ENCODE data around the gene ARFGAP2.

ARFGAP2 gene

DNA sequence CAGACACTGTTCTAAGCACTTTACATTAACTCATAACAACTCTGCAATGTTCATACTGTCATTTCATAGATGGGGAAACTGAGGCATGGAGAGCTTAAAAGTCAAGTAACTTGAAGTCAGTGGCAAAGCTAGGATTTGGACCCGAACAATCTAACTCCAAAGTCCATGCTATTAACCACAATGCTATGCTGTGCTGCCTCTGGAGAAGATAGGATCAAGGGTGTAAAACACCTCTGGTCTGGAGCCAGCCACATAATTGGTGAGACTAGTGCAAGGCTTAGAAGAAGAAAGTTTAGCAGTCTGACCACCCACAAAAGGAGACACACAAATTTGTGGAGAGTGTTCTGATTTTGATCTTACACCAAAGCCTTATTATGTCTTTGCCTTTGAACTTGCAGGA, 43.7 kb downstream of the ARFGAP2 start:
- TF ChIP-seq, protein P1, sequence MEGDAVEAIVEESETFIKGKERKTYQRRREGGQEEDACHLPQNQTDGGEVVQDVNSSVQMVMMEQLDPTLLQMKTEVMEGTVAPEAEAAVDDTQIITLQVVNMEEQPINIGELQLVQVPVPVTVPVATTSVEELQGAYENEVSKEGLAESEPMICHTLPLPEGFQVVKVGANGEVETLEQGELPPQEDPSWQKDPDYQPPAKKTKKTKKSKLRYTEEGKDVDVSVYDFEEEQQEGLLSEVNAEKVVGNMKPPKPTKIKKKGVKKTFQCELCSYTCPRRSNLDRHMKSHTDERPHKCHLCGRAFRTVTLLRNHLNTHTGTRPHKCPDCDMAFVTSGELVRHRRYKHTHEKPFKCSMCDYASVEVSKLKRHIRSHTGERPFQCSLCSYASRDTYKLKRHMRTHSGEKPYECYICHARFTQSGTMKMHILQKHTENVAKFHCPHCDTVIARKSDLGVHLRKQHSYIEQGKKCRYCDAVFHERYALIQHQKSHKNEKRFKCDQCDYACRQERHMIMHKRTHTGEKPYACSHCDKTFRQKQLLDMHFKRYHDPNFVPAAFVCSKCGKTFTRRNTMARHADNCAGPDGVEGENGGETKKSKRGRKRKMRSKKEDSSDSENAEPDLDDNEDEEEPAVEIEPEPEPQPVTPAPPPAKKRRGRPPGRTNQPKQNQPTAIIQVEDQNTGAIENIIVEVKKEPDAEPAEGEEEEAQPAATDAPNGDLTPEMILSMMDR (IDR thresholded peaks at IDR 0.05; ENCODE audit: borderline replicate concordance, extremely low read depth, low read length, poor library complexity, severe bottlenecking): no peak
- TF ChIP-seq EZH2 (IDR thresholded peaks at IDR 0.05; ENCODE audit: borderline replicate concordance, low read depth, low read length, severe bottlenecking): no peak
- no peak overlapping the region for H3K4me3 ChIP-seq (ENCODE audit: low read depth in 1 of 2, low read length in 2 of 2)
- H3K79me2 ChIP-seq (ENCODE audit: insufficient read depth, low read length): no peaks in the 10 kb centered on the region
- H3K36me3 ChIP-seq (ENCODE audit: insufficient read depth, low read length): peaks cover 8% of the 10 kb centered on the region; the same call in 1 of the 2 replicates
- ATAC-seq (ENCODE audit: insufficient read depth, low read depth): no peak
- no peaks in the 10 kb centered on the region for H3K4me1 ChIP-seq (ENCODE audit: insufficient read depth, low read length)
- H3K9ac ChIP-seq (ENCODE audit: low read depth, low read length): no peak overlapping the region
- H3K4me2 ChIP-seq (ENCODE audit: insufficient read depth, low read length): no peak overlapping the region
- H4K20me1 ChIP-seq (ENCODE audit: insufficient read depth, low read length): no peaks in the 10 kb centered on the region
- H2AFZ ChIP-seq (ENCODE audit: low read depth, low read length): no peak overlapping the region
- no peak for DNase-seq
- H3K27me3 ChIP-seq (ENCODE audit: insufficient read depth, low read length, poor library complexity): no peaks in the 10 kb centered on the region
- H3K9me3 ChIP-seq (ENCODE audit: insufficient read depth, low read length, severe bottlenecking): no peaks in the 10 kb centered on the region
- no peak overlapping the region for H3K27ac ChIP-seq (ENCODE audit: low read length)

DNA sequence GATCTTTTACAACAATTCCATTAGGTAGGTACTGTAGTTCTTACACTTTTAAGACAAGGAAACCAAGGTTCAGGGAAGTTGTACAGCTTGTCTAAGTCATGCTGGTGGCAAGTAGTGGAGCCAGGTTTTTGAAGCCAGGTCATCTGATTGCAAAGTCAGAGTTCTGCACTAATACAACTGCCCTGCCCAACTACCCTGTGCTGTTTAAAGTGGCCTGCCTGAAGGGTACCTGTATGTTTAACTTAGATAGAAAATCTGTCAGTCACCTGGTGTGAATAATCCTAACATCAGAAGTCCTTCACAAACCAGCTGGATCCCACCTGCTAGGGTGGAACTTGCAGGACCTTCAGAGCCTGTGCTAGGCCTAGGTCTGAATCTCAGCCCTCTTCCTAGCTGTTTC, 44.2 kb downstream of the ARFGAP2 start:
- no peaks in the 10 kb centered on the region for H3K4me1 ChIP-seq (ENCODE audit: insufficient read depth, low read length)
- no peak overlapping the region for H3K9ac ChIP-seq (ENCODE audit: low read depth, low read length)
- no peak overlapping the region for H3K4me2 ChIP-seq (ENCODE audit: insufficient read depth, low read length)
- TF ChIP-seq EZH2 (IDR thresholded peaks at IDR 0.05; ENCODE audit: borderline replicate concordance, low read depth, low read length, severe bottlenecking): no peak
- TF ChIP-seq, protein P1 (IDR thresholded peaks at IDR 0.05; ENCODE audit: borderline replicate concordance, extremely low read depth, low read length, poor library complexity, severe bottlenecking): no peak
- no peaks in the 10 kb centered on the region for H3K27me3 ChIP-seq (ENCODE audit: insufficient read depth, low read length, poor library complexity)
- H3K36me3 ChIP-seq (ENCODE audit: insufficient read depth, low read length): peaks cover 3% of the 10 kb centered on the region; the same call in 1 of the 2 replicates
- ATAC-seq (ENCODE audit: insufficient read depth, low read depth): no peak
- H3K9me3 ChIP-seq (ENCODE audit: insufficient read depth, low read length, severe bottlenecking): no peaks in the 10 kb centered on the region
- no peak overlapping the region for H2AFZ ChIP-seq (ENCODE audit: low read depth, low read length)
- no peak overlapping the region for H3K4me3 ChIP-seq (ENCODE audit: low read depth in 1 of 2, low read length in 2 of 2)
- no peak overlapping the region for H3K27ac ChIP-seq (ENCODE audit: low read length)
- no peaks in the 10 kb centered on the region for H3K79me2 ChIP-seq (ENCODE audit: insufficient read depth, low read length)
- no peak for DNase-seq
- H4K20me1 ChIP-seq (ENCODE audit: insufficient read depth, low read length): no peaks in the 10 kb centered on the region

DNA sequence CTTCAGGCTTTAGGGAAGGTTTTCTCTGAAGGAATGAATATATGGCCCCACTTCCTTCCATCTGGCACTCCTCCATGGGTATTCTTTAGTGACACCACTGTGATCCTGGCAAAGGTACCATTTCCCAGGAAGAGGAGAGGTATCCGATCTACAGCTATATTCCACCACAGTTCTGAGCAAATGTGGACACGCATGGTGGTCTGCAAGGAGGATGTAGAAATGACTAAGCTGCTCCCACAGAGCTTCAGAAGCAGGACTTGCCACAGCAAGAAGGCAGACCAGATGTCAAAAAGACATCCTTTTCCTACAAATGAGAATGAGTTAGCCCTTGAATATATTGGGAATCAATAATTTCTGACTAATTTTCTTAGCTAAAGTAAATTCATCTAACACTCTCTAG, 45.5 kb downstream of the ARFGAP2 start:
- H4K20me1 ChIP-seq (ENCODE audit: insufficient read depth, low read length): no peaks in the 10 kb centered on the region
- no peak overlapping the region for H2AFZ ChIP-seq (ENCODE audit: low read depth, low read length)
- H3K27me3 ChIP-seq (ENCODE audit: insufficient read depth, low read length, poor library complexity): no peaks in the 10 kb centered on the region
- no peaks in the 10 kb centered on the region for H3K9me3 ChIP-seq (ENCODE audit: insufficient read depth, low read length, severe bottlenecking)
- H3K4me3 ChIP-seq (ENCODE audit: low read depth in 1 of 2, low read length in 2 of 2): no peak overlapping the region
- H3K36me3 ChIP-seq (ENCODE audit: insufficient read depth, low read length): no peaks in the 10 kb centered on the region
- H3K4me2 ChIP-seq (ENCODE audit: insufficient read depth, low read length): no peak overlapping the region
- DNase-seq (no peak), ATAC-seq (ENCODE audit: insufficient read depth, low read depth) (no peak)
- H3K4me1 ChIP-seq (ENCODE audit: insufficient read depth, low read length): no peaks in the 10 kb centered on the region
- H3K27ac ChIP-seq (ENCODE audit: low read length): no peak overlapping the region
- TF ChIP-seq, protein P1 (IDR thresholded peaks at IDR 0.05; ENCODE audit: borderline replicate concordance, extremely low read depth, low read length, poor library complexity, severe bottlenecking): no peak
- TF ChIP-seq EZH2 (IDR thresholded peaks at IDR 0.05; ENCODE audit: borderline replicate concordance, low read depth, low read length, severe bottlenecking): no peak
- no peaks in the 10 kb centered on the region for H3K79me2 ChIP-seq (ENCODE audit: insufficient read depth, low read length)
- H3K9ac ChIP-seq (ENCODE audit: low read depth, low read length): no peak overlapping the region

DNA sequence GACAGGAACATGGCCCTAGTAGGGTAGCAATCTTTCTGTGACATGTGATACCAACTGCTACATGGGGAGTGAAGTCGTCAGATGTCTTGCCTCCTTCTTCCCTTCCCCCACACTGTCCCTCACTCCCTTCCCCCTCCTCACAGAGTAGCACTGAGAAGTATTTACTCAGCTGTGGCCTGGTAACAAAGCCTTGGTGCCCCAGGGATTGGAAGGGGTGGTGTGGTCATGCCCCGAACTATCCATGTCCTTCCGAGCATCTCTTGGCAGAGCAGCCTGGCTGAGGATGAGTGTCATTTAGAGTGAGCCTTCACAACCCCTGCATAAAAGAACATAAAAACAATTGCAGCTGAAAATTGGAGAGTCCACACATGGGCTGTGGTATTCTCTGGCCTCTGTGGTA, 46.1 kb downstream of the ARFGAP2 start:
- no peak for DNase-seq
- H2AFZ ChIP-seq (ENCODE audit: low read depth, low read length): no peak overlapping the region

More for the DNA sequence above, 46.1 kb downstream of the ARFGAP2 start:
- H3K36me3 ChIP-seq (ENCODE audit: insufficient read depth, low read length): no peaks in the 10 kb centered on the region
- no peaks in the 10 kb centered on the region for H3K27me3 ChIP-seq (ENCODE audit: insufficient read depth, low read length, poor library complexity)
- H3K9me3 ChIP-seq (ENCODE audit: insufficient read depth, low read length, severe bottlenecking): no peaks in the 10 kb centered on the region
- H3K4me1 ChIP-seq (ENCODE audit: insufficient read depth, low read length): no peaks in the 10 kb centered on the region
- H3K79me2 ChIP-seq (ENCODE audit: insufficient read depth, low read length): no peaks in the 10 kb centered on the region
- no peaks in the 10 kb centered on the region for H4K20me1 ChIP-seq (ENCODE audit: insufficient read depth, low read length)
- no peak for TF ChIP-seq EZH2 (IDR thresholded peaks at IDR 0.05; ENCODE audit: borderline replicate concordance, low read depth, low read length, severe bottlenecking)
- TF ChIP-seq, protein P1 (IDR thresholded peaks at IDR 0.05; ENCODE audit: borderline replicate concordance, extremely low read depth, low read length, poor library complexity, severe bottlenecking): no peak
- H3K9ac ChIP-seq (ENCODE audit: low read depth, low read length): no peak overlapping the region
- H3K27ac ChIP-seq (ENCODE audit: low read length): no peak overlapping the region
- no peak overlapping the region for H3K4me3 ChIP-seq (ENCODE audit: low read depth in 1 of 2, low read length in 2 of 2)
- H3K4me2 ChIP-seq (ENCODE audit: insufficient read depth, low read length): no peak overlapping the region
- ATAC-seq (ENCODE audit: insufficient read depth, low read depth): no peak

Data from DND-41 (cell line).